Activated naive CD4-positive, alpha-beta T cell (primary cell): ENCODE measurements around the gene KCNK4.

Source experiments
- DNase-seq, 4 experiments: peaks; one replicate each; lab custom pipeline; 2025; lab: John Stamatoyannopoulos, UW

Gene KCNK4

GRCh38 chr11:64324692-64325469 is 33.8 kb downstream of the KCNK4 start:
- DNase-seq: no peak

GRCh38 chr11:64327375-64327774 is 36.3 kb downstream of the KCNK4 start:
- DNase-seq: no peak

GRCh38 chr11:64327993-64328392 is 36.9 kb downstream of the KCNK4 start:
- no peak for DNase-seq

- DNase-seq: no peak
Measured at GRCh38 chr11:64330888-64331287, 39.8 kb downstream of the KCNK4 start.

GRCh38 chr11:64331569-64332371 is 40.7 kb downstream of the KCNK4 start:
- peak in 3 of 4 experiments; percentile 22 to 48 (median 22) for DNase-seq

GRCh38 chr11:64333556-64333955 is 42.5 kb downstream of the KCNK4 start:
- no peak for DNase-seq

- no peak for DNase-seq
Measured at GRCh38 chr11:64334764-64335735, 43.9 kb downstream of the KCNK4 start.

GRCh38 chr11:64337538-64338249 is 46.6 kb downstream of the KCNK4 start:
- no peak for DNase-seq

- DNase-seq: no peak
Measured at GRCh38 chr11:64338716-64339115, 47.6 kb downstream of the KCNK4 start.

GRCh38 chr11:64339286-64339685 is 48.2 kb downstream of the KCNK4 start:
- DNase-seq: no peak

GRCh38 chr11:64339754-64340408 is 48.8 kb downstream of the KCNK4 start, which contains the start of gene CCDC88B:
Gene CCDC88B (plus strand): TSS chr11:64340204. CDS start chr11:64340267, 63 bp downstream.
- peak; percentile 48 to 82 (median 65) for DNase-seq

GRCh38 chr11:64340671-64341335 is 49.7 kb downstream of the KCNK4 start:
- DNase-seq: peak; percentile 37 to 68 (median 62)

- DNase-seq: no peak
Measured at GRCh38 chr11:64341429-64341828, 50.3 kb downstream of the KCNK4 start.

GRCh38 chr11:64341851-64342791 is 51.0 kb downstream of the KCNK4 start:
- DNase-seq: peak; percentile 68 to 88 (median 80)

- DNase-seq: no peak
Measured at GRCh38 chr11:64342869-64343745, 52.0 kb downstream of the KCNK4 start.

GRCh38 chr11:64343767-64344559 is 52.9 kb downstream of the KCNK4 start:
- DNase-seq: no peak

GRCh38 chr11:64344787-64345186 is 53.7 kb downstream of the KCNK4 start:
- DNase-seq: no peak
